GM12878 (cell line): Measurements from ENCODE around the gene FAM98C.

Experiments used
- ATF2 ChIP-seq: IDR thresholded peaks from 2 replicates; pipeline ENCODE4 v1.6.1; 2012; ENCODE audit warnings: low read length, inconsistent platforms
- BRCA1 ChIP-seq: IDR thresholded peaks from 2 replicates; pipeline ENCODE4 v1.6.1; 2011; ENCODE audit warnings: low read depth, low read length, improper control_type of control experiment
- CTCF ChIP-seq, 3 experiments: IDR thresholded peaks in 2 of 3; conservative IDR thresholded peaks in 1 of 3; 2 replicates each; pipeline ENCODE4 v1.5.1; 2011; ENCODE audit warnings: low read depth in 3 of 3, low read length in 3 of 3, mild to moderate bottlenecking in 3 of 3, control low read depth in 2 of 3, moderate library complexity in 2 of 3, inconsistent platforms in 1 of 3, mixed read lengths in 1 of 3; ENCODE audit not compliant: control insufficient read depth in 2 of 3, insufficient read depth in 1 of 3; ENCODE audit errors: extremely low read depth in 1 of 3
- SKIL ChIP-seq: fragments of 450-650 bp; IDR thresholded peaks from 2 replicates; pipeline ENCODE4 v1.6.1; 2017; ENCODE audit warnings: mild to moderate bottlenecking, low read depth, inconsistent platforms; ENCODE audit not compliant: poor library complexity, severe bottlenecking
- SUZ12 ChIP-seq: fragments of 200-600 bp; sonication (generic); IDR thresholded peaks from one replicate; pipeline ENCODE4 v1.6.1; 2018; ENCODE audit warnings: antibody characterized with exemption, mild to moderate bottlenecking; ENCODE audit not compliant: unreplicated experiment

GRCh38 chr19:38445362-38445761 lies 42.5 kb downstream of the FAM98C start:
- no peak for TF ChIP-seq ATF2
- TF ChIP-seq CTCF (IDR thresholded peaks at IDR 0.05 in 2 of 3, conservative IDR thresholded peaks at IDR 0.05 in 1 of 3; ENCODE audit: control insufficient read depth in 2 of 3, extremely low read depth in 1 of 3, insufficient read depth in 1 of 3, low read depth in 3 of 3, low read length in 3 of 3) = no peak
- TF ChIP-seq SKIL = no peak
- no peak for TF ChIP-seq BRCA1
- no peak for TF ChIP-seq SUZ12
